Right forelimb (tissue), 1 donor: ENCODE data around the gene PAFAH2.

ENCODE experiments used
- DNase-seq: peaks from one replicate; pipeline ENCODE4 v3.0.0-alpha.2; 2018

PAFAH2 gene

GRCh38 chr1:26029864-26030481, 32.1 kb upstream of the PAFAH2 start:
- DNase-seq = no peak

DNA sequence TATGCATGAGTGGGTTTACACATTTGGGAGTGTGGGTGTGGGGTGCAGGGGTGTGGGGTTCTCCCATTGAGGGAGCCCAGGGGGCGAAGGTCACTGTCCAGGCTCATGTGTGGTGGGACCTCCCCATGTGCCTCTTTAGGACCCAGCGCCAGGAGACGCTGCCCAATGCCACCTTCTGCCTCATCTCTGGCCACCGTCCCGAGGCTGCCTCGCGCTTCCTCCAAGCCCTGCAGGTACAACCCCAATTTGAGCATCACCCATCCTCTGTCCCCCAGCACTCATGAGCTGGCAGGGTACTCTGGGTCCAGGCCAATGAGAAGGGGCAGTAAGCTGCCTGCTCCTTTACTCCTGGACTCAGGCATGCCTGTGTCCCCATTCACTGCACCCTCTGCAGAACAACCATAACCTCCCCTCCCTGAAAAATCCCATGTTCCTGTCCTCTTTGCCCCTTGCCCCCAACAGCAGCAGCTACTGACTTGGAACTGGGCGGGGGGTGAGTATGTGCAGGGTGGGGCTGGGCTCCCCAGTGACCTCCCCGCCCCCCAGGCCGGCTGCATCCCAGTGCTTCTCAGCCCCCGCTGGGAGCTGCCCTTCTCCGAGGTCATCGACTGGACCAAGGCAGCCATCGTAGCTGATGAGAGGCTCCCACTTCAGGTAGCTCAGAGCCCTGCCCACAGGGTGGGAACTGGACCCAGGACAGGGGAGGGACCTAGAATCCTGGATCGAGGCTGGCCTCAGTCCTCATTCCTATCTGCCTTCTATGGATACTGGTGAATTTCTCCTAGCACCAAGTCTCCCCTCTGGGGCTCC, 31.4 kb upstream of the PAFAH2 start:
- DNase-seq = no peak

GRCh38 chr1:26028490-26028980, 30.7 kb upstream of the PAFAH2 start:
- no peak for DNase-seq

DNA sequence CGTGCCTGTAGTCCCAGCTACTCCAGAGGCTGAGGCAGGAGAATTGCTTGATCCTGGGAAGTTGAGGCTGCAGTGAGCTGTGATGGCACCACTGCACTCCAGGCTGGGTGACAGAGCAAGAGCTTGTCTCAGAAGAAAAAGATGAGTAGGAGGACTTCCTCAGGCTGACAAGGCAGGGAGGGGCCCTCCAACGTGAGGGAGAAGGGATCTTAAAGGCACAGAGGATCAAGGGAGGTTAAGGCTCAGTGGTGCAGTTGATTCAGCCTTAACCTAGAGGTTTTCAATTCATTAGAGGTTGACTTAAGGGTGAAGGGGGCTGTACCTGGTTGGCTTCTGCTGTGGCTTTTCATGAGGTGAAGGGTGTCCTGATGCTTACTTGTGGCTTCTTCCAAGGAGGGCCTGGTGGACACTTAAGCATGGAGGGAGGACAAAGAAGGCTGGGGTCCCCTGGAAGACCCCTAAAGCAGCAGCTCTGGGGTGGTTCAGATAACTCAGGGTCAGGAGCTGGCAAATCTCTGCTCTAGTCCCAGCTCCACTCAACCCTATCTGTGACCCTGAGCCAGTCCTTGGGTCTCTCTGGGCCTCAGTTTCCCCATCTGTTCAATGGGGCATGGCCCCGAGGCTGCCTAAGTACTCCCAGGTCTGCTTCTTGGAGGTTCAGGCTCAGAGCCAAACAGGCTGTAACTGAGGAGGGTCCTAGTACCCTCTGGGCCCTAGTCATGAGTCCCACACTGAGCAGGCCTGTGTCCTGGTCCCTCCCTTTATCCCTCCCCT, 30.0 kb upstream of the PAFAH2 start:
- no peak for DNase-seq

GRCh38 chr1:26025517-26025916, 27.7 kb upstream of the PAFAH2 start:
- no peak for DNase-seq

- DNase-seq = no peak
Measured at GRCh38 chr1:26025060-26025459, 27.2 kb upstream of the PAFAH2 start.

GRCh38 chr1:26023826-26024225, 26.0 kb upstream of the PAFAH2 start:
- no peak for DNase-seq

DNA sequence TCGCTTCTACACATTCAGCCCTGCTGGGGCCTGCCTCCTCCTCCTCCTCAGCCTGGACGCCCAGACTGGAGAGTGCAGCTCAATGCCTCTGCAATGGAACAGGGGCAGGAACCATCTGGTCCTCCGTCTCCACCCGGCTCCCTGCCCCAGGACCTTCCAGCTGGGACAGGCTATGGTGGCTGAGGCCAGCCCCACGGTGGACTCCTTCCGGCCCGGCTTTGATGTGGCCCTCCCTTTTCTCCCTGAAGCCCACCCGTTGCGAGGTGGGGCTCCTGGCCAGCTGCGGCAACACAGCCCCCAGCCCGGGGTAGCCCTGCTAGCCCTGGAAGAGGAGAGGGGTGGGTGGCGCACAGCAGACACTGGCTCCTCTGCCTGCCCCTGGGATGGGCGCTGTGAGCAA, 25.1 kb upstream of the PAFAH2 start:
- DNase-seq = no peak

DNA sequence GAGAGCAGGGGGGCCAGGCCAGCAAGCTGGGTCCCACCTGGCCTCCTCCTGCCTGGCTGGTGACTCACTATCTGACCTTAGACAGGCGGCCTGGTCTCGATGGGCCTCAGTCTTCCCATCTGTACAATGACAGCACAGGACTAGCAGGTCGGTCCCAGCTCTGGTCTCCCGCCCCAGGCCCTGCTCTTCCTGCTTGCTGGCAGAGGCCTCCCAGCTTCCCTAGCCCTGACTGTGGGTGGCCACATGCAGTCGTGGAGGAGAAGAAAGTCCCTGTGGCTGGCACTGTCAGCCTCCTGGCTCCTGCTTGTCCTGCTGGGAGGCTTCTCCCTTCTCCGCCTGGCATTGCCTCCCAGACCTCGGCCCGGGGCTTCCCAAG, 24.5 kb upstream of the PAFAH2 start:
- DNase-seq = no peak

DNA sequence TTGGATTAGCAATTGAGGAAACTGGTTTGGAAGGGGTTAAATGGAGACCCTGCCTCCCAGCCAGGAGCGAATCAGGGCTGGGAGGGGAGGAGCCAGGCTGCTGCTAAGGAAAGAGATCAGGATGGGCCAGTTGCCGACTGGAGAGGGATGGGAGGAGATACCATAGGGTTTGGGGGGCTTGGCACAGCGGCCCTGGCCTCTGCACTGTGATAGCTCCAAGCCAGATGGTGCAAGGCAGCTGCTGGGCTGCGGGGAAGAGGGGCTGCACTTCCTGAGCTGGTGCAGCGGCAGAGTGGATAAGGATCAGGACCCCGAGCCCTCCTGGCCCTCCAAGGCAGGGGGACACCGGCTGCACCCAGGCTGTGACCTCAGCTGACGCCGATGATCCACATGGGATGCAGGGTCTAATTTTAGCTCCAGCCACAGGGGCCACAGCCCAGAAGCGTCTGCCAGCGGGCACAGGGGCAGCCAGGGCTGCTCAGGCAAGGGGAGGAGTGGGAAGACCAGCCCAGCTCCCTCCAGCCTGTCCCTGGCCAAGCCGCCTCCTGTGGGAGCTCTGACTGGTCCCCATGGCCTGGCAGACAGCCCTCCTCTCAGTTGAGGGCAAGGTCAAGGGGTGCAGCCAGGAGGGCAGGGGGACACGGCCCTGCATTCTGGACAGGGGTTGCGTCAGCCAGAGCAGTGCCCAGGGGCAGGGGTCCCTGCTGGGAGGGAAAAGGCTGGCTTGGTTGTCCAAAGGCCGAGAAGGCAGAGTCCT, 24.0 kb upstream of the PAFAH2 start, which contains the start of gene EXTL1:
Gene EXTL1 (plus strand): TSS at position 129 of the 757 bp plus-strand sequence. CDS start 872 bp downstream, outside the sequence.
- peak; percentile 82 for DNase-seq

DNA sequence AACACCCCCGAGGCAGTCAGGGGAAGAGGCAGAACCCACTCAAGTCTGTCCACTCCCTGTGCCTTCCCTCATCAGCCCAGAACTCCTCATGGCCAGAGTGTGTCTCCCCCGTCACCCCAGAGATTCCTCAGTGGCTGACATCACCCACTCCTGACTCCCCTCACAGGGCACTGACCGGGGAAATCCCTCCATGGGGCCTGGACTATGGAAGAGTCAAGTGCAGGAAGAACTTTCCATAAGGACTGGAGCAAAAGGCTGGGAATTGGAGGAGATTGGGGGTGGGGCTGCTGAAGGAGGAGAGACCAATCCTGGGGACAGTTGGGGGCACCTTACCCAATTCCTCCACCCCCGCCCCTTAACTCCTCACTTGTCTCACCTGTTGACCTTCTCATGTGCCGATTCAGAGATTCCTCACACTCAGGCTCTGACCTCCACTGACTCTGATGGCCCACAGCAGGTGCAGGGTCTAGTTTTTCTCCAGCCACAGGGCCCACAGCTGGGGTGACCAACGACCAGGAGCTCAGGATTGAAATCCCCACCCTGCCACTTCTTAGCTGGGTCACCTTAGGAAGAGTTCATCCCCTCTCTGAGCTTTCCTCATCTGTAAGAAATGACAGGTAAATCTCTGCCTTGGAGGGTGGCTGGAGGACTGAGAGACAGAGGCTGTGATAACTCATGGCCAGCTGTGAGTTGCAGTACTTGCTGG, 23.2 kb upstream of the PAFAH2 start:
- no peak for DNase-seq

- DNase-seq = no peak
Measured at GRCh38 chr1:26020330-26020768, 22.5 kb upstream of the PAFAH2 start.

GRCh38 chr1:26019641-26020315, 21.9 kb upstream of the PAFAH2 start:
- DNase-seq = no peak

DNA sequence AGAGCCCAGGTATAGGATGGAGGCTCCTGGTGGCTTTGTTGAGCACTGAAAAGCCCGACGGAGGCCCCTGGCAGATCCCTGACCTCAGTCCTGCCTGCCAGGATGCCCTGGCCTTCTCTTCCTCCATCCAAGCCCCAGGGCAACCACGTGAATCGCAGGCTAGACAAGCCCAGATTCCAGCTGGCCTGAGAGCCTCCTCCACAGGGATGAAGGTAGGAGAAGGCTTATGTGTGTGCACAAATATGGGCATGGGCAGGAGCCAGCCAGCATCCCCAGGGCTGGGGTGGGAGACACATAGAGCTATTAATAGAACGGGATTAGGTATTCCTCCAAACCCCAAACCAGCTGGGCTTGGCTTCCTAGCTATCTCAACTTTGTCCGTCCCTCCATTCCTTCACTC, 19.7 kb upstream of the PAFAH2 start:
- DNase-seq = no peak

- DNase-seq = no peak
Measured at GRCh38 chr1:26016953-26017545, 19.2 kb upstream of the PAFAH2 start.

- no peak for DNase-seq
Measured at GRCh38 chr1:26016258-26016952, 18.5 kb upstream of the PAFAH2 start.

GRCh38 chr1:26015358-26015757, 17.5 kb upstream of the PAFAH2 start:
- no peak for DNase-seq

GRCh38 chr1:26014179-26014578, 16.3 kb upstream of the PAFAH2 start:
- DNase-seq = no peak

GRCh38 chr1:26012864-26013263, 15.0 kb upstream of the PAFAH2 start:
- DNase-seq = no peak

DNA sequence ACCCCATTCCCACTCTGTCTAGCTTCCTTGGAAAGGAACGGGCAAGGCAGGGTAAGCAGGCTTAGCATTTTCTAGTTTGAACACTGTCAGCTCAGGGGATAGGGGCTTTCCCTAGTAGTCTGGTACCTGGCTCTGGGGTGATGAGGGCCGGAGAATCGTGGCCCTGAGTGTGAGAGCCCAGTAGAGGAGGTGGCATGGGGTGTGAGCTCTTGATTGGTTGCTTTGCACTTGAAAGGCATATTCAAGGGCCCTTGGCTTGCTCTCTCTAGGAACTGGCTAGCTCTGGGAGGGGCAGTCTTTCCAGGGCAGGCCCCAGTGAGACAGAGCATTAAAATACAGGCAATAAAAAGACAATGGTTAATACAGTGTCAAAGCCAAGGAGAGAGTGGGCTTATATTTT, 13.0 kb upstream of the PAFAH2 start:
- DNase-seq = no peak
